Measurements from ENCODE around the gene SNHG17.
"Not testable (repeated sequence)": the region's sequence is repeated elsewhere in the genome, so short reads cannot be mapped to it uniquely, and the experiment has no call there.

Gene SNHG17

DNA sequence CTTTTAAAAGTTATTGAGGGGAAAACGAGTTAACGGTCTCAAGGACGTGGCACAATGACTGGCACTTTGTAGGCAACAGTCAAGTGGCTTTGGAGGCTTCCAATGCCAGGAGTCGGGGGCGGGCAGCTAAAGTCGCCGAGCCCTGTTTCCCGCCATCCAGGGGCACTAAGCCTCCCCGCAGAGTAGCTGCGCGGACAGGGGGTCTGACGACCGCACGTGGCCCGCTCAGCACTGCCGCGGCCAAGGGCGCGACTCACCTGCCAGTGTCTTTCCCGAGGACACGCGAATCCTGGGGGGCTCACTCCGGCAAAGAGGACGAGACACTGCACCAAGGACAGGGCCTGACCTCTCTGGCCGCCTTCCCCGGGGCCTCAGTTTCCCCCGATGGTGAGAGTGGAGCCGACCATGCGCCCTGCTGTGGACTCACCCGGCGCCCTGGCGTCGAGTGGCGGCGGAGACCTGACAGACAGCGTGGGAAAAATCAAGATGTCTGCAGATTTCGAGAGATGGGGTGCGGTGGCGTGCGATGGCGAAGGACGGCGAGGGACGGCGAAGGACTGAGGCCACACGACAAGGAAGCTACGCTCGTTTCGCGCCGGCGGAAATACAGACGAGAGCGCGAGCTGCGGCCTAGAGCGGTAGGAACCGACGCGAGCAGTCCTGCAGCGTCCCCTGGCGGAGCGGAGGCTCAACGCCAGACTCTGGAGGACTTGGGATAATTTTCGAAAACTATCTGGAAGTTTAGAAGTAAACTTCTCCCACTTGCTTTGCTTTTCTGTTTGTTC, at the start of gene SNHG17:
Gene SNHG17 (minus strand): TSS at position 559 of the 785 bp plus-strand sequence.
- peak; percentile 90 for DNase-seq

GRCh38 chr20:38479596-38479995, 44.5 kb upstream of the SNHG17 start:
- DNase-seq: no peak

DNA sequence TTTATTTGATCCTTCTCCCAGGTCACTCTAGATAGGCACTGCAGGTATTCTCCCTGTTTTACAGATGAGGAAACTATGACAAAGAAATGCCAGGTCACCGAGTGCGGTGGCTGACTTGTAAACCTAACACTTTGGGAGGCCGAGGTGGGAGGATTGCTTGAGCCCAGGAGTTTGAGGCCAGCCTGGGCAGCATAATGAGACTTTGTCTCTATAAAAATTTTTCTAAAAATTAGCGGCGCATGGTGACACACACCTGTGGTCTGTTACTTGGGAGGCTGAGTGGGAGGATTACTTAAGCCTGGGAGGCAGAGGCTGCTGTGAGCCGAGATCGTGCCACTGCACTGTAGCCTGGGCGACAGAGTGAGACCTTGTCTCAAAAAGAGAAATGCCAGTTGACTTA, 42.6 kb upstream of the SNHG17 start:
- no peak for DNase-seq

GRCh38 chr20:38473367-38473795, 38.3 kb upstream of the SNHG17 start:
- DNase-seq: no peak

GRCh38 chr20:38472513-38473366, 37.6 kb upstream of the SNHG17 start, which contains the start of gene RALGAPB:
TSS of gene RALGAPB (plus strand) at chr20:38472843. CDS start at chr20:38488433, 15,590 bp downstream.
- peak; percentile 99 for DNase-seq

DNA sequence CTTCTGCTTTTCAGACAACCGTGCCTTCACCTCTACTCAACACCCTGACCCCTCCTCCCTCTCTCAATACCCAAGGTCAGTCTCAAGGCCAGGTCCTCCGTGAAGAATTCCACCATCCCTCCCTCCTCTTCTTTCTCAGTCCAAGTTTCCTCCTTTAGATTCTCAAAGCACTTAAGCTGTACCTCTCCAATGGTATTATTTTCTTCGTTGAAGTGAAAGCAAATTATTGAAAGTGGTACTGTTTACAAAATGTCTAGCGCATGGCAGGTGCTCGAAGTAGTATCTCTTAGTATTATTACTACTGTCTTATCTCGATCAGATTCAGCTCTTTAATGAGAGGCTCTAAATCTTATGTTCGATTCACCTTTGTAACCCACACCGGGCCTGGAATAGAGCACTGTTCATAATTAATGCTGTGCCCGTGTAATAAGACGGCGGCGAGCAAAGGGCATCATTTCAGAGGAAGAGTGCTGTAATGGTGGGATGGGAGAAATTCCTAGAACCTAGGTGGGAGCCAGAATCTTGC, 36.9 kb upstream of the SNHG17 start:
- DNase-seq: no peak

GRCh38 chr20:38471245-38471644, 36.1 kb upstream of the SNHG17 start:
- no peak for DNase-seq

GRCh38 chr20:38466983-38467382, 31.9 kb upstream of the SNHG17 start:
- DNase-seq: no peak

GRCh38 chr20:38466171-38466570, 31.0 kb upstream of the SNHG17 start:
- DNase-seq: no peak

DNA sequence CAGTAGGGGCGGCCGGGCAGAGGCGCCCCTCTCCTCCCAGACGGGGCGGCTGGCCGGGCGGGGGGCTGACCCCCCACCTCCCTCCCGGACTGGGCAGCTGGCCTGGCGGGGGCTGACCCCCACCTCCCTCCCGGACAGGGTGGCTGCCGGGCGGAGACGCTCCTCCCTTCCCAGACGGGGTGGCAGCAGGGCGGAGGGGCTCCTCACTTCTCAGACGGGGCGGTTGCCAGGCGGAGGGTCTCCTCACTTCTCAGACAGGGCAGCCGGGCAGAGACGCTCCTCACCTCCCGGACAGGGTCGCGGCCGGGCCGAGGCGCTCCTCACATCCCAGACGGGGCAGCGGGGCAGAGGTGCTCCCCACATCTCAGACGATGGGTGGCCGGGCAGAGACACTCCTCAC, 26.4 kb upstream of the SNHG17 start:
- not testable (repeated sequence) for DNase-seq

DNA sequence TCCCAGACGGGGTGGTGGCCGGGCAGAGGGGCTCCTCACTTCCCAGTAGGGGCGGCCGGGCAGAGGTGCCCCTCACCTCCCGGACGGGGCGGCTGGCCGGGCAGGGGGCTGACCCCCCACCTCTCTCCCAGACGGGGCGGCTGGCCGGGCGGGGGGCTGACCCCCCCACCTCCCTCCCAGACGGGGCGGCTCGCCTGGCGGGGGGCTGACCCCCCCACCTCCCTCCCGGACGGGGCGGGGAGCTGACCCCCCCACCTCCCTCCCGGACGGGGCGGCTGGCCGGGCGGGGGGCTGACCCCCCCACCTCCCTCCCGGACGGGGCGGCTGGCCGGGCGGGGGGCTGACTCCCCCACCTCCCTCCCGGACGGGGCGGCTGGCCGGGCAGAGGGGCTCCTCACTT, 26.0 kb upstream of the SNHG17 start:
- DNase-seq: not testable (repeated sequence)

DNA sequence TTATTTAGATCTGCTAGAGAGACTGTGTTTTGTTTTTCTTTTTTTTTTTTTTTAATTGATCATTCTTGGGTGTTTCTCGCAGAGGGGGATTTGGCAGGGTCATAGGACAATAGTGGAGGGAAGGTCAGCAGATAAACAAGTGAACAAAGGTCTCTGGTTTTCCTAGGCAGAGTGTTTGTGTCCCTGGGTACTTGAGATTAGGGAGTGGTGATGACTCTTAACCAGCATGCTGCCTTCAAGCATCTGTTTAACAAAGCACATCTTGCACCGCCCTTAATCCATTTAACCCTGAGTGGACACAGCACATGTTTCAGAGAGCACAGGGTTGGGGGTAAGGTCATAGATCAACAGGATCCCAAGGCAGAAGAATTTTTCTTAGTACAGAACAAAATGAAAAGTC, 25.5 kb upstream of the SNHG17 start:
- DNase-seq: not testable (repeated sequence)

GRCh38 chr20:38460040-38460623, 25.0 kb upstream of the SNHG17 start:
- DNase-seq: no peak

GRCh38 chr20:38458314-38458713, 23.2 kb upstream of the SNHG17 start:
- DNase-seq: no peak

GRCh38 chr20:38454556-38455473, 19.7 kb upstream of the SNHG17 start:
- DNase-seq: no peak

- no peak for DNase-seq
These were observed 18.8 kb upstream of the SNHG17 start for GRCh38 chr20:38453941-38454340.

DNA sequence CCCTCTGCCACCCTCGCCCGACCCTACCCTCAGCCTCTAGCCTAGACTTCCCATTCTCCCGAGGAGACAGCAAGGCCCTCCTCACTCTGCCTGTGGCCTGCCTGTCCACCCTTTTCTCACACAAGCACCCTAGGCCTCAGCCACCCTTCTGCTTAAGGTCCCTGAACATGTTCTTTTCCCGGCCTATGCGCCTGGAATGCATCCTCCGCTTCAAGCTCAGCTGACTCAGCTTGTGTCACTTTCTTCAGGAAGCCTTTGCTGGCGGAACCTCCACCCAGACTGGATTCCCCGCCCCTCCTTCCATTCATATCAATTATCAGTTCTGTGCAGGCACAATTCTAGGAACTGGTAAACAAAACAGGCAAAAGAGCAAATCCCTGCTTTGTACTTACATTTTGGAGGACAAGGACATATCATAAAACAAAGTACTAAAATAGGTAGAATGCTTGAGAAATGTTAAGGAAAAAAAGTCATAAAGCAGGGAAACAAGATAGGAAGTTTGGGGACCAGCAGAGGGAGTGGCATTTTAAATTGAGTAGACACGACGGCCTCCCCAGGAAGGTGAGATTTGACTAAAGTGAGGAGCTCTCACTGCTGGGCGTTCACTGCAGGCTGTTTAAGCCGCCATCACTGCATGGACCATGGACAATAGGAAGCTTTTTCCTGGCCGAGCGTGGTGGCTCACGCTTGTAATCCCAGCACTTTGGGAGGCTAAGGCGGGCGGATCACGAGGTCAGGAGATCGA, 17.9 kb upstream of the SNHG17 start:
- DNase-seq: no peak

DNA sequence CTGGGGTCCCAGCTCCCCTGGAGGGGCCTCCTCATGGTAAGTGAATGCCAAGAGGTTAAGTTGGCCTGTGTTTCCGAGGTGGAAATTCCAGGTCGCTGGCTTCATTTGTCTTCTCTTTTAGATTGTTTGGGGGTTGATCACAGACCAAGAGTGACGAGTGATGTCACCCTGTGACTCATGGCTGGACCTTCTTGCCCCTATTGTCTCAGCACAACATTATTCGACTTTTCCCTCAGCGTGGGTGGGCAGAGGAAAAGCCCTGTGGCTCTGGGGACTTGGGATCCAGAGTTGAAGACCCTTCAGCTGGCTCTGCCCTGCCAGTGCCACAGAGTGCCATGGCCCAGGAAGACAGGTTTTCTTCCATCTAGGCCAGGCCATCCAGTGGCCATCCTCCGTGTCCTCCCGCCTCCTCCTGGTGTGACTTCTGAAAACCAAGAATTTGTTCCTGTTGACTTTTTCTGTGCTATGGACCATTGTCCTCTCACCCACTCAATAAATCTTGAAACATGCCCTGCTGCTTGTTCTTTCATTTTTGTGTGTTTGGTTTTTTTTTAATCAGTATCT, 15.4 kb upstream of the SNHG17 start:
- no peak for DNase-seq

DNA sequence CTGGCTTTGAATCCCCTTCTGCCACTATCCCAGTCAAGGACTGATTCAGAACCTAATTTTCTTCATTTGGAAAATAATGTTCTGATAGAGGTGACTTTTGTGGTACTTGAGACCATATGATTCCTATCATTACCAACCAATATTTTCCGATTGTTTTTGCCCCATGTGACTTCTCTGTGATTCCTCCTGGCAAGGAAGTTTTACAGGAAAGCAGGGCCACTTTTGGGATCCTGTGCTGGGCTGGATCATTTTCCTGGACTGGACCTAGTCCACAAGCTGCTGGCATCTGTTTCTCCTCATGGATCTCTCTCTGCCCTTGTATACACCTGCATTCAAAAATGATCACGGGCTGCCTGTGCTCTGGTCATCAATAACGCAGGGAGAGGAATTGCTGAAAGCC, 13.9 kb upstream of the SNHG17 start:
- DNase-seq: no peak

- DNase-seq: no peak
These were observed 13.0 kb upstream of the SNHG17 start for GRCh38 chr20:38447931-38448675.
